PFSK-1 (cell line): ENCODE results near the gene STARD13.

ENCODE experiments used
- FOXP2 ChIP-seq: optimal IDR thresholded peaks from 2 replicates; pipeline ENCODE3; 2011; ENCODE audit warnings: borderline replicate concordance, control low read depth, inconsistent platforms; ENCODE audit not compliant: insufficient read depth; ENCODE audit errors: extremely low read length, extremely low read depth
- POLR2AphosphoS5 ChIP-seq: IDR thresholded peaks from 2 replicates; pipeline ENCODE4 v1.6.1; 2012; ENCODE audit warnings: low read depth, mild to moderate bottlenecking, control low read depth, low read length, moderate library complexity
- REST ChIP-seq, 2 experiments: IDR thresholded peaks; 2 replicates each; pipeline versions ENCODE4 v1.6.1 to v1.8.0; 2011 to 2012; ENCODE audit warnings: low read depth in 2 of 2, low read length in 2 of 2, control low read depth in 1 of 2, inconsistent platforms in 1 of 2, mild to moderate bottlenecking in 1 of 2, moderate library complexity in 1 of 2; ENCODE audit not compliant: insufficient read depth in 1 of 2
- SIN3A ChIP-seq: IDR thresholded peaks from 2 replicates; pipeline ENCODE4 v1.6.1; 2012; ENCODE audit warnings: mild to moderate bottlenecking, low read length, moderate library complexity, borderline replicate concordance; ENCODE audit not compliant: insufficient read depth
- TAF1 ChIP-seq: IDR thresholded peaks from 2 replicates; pipeline ENCODE4 v1.6.1; 2012; ENCODE audit warnings: low read length, control low read depth, borderline replicate concordance; ENCODE audit not compliant: insufficient read depth

Gene STARD13

GRCh38 chr13:33072282-33072681 lies 213.3 kb downstream of the STARD13 start:
- TF ChIP-seq POLR2AphosphoS5 (no peak), FOXP2 (no peak), TAF1 (no peak), REST (IDR thresholded peaks at IDR 0.05; ENCODE audit: insufficient read depth in 1 of 2, low read depth in 2 of 2, low read length in 2 of 2) (no peak), SIN3A (no peak)

- TF ChIP-seq REST (IDR thresholded peaks at IDR 0.05; ENCODE audit: insufficient read depth in 1 of 2, low read depth in 2 of 2, low read length in 2 of 2) (no peak), POLR2AphosphoS5 (no peak), TAF1 (no peak), FOXP2 (no peak), SIN3A (no peak)
These were observed 214.8 kb downstream of the STARD13 start for GRCh38 chr13:33070713-33071112.

GRCh38 chr13:33069365-33069764 lies 216.2 kb downstream of the STARD13 start:
- TF ChIP-seq TAF1 (no peak), SIN3A (no peak), REST (IDR thresholded peaks at IDR 0.05; ENCODE audit: insufficient read depth in 1 of 2, low read depth in 2 of 2, low read length in 2 of 2) (no peak), POLR2AphosphoS5 (no peak), FOXP2 (no peak)

GRCh38 chr13:33066329-33066728 lies 219.2 kb downstream of the STARD13 start:
- TF ChIP-seq POLR2AphosphoS5 (no peak), TAF1 (no peak), SIN3A (no peak), FOXP2 (no peak), REST (IDR thresholded peaks at IDR 0.05; ENCODE audit: insufficient read depth in 1 of 2, low read depth in 2 of 2, low read length in 2 of 2) (no peak)

GRCh38 chr13:33060815-33061214 lies 224.7 kb downstream of the STARD13 start:
- TF ChIP-seq FOXP2 (no peak), POLR2AphosphoS5 (no peak), TAF1 (no peak), SIN3A (no peak), REST (IDR thresholded peaks at IDR 0.05; ENCODE audit: insufficient read depth in 1 of 2, low read depth in 2 of 2, low read length in 2 of 2) (no peak)
